GM18520 (cell line): ENCODE data around the gene TTC24.
"Not testable (repeated sequence)": the region's sequence is repeated elsewhere in the genome, so short reads cannot be mapped to it uniquely, and the experiment has no call there.

Experiments used
- ATAC-seq: cut with Tn5 transposase; IDR thresholded peaks from one replicate; pipeline ENCODE4 v1.9.1; 2021; ENCODE audit not compliant: unreplicated experiment

TTC24 gene

GRCh38 chr1:156579472-156579871 is at the start of gene TTC24:
TTC24 (plus strand) TSS chr1:156579723; CDS start chr1:156581365, 1,642 bp downstream.
- ATAC-seq: no peak

- ATAC-seq: no peak
Observed at GRCh38 chr1:156530006-156530405, 49.5 kb upstream of the TTC24 start.

DNA sequence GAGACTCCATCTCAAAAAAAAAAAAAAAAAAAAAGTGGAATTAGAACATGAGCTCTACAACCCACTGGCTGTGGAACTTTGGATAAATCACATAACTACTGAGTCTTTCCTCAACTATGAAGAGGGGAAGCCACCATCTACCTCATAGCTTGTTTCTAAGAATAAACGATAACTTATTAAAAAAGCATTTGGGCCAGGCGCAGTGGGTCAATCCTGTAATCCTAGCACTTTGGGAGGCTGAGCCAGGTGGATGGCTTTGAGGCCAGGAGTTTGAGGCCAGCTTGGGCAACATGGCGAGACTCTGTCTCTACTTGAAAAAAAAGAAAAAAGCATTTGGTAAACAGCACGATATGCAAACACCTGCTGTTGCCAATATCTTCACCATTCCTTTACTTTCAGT is 47.1 kb upstream of the TTC24 start:
- ATAC-seq: no peak

- ATAC-seq: no peak
Observed at GRCh38 chr1:156533568-156534220, 45.8 kb upstream of the TTC24 start.

DNA sequence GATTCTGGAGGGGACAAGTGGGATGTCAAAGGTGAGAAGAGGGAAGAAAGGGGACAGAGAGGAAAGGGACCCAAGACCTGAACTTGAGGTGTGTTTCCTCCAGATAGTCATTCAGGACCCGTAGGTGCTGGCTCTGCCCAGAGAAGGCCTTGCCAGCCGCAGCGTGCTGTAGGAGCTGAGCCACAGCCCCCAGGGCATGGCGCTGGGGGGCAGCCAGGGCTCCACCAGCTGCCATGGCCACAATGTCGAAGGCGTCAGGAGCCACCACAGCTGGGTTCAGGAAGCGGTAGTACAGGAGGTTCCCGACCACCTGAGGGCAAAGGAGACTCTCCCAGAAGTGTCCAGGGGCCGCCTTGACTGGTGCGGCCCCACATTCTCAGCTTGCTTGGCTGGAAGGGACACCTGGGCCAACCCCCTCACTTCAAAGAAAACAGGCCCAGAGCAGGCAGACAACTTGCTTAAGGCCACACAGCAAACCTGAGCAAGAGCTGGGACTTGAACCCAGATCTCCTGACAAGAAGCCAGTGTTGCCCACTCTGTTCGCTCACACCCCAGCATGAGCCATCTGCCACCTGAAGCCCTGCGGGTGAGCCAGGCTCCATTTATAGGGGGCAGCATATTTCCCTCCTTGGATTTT is 45.0 kb upstream of the TTC24 start:
- no peak for ATAC-seq

- no peak for ATAC-seq
Observed at GRCh38 chr1:156537027-156537426, 42.5 kb upstream of the TTC24 start.

DNA sequence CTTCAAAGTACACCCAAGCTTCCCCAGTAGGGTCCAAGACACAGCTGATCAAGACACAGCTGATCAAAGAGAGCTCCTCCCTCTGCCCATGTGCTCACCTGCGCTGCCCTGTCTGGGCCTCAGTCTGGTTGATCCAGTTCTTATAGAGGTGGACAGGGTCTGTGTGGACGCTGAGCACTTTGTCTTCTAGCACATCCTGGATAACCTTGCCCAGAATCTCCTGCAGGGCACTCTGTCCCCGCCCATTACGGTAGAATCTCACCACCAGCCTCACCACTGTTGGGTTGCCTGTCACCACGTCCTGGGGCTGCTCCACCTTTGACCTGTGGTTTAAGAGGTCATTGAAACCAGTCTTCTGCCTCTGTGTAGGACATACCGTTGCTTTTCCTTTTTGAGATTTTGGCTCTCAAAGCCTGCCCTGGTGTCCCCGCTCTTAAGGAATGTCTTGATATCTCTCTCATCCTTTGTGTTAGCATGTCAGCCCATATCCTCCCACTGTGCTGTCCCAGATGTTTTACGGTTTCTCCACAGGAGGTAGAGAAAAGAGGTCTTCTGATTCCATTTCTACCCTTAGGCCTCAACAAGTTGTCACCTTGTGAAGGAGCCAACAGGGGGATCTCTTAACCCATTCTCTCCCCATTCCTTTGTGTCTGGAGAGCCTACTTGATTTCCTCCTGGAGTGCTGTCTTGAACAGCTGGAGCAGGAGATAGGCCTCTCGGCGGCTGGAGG is 40.6 kb upstream of the TTC24 start:
- no peak for ATAC-seq

GRCh38 chr1:156539818-156540355 is 39.6 kb upstream of the TTC24 start:
- no peak for ATAC-seq

- ATAC-seq: no peak
Observed at GRCh38 chr1:156540955-156541354, 38.6 kb upstream of the TTC24 start.

- ATAC-seq: no peak
Observed at GRCh38 chr1:156543066-156543465, 36.5 kb upstream of the TTC24 start.

- no peak for ATAC-seq
Observed at GRCh38 chr1:156544592-156545102, 34.9 kb upstream of the TTC24 start.

DNA sequence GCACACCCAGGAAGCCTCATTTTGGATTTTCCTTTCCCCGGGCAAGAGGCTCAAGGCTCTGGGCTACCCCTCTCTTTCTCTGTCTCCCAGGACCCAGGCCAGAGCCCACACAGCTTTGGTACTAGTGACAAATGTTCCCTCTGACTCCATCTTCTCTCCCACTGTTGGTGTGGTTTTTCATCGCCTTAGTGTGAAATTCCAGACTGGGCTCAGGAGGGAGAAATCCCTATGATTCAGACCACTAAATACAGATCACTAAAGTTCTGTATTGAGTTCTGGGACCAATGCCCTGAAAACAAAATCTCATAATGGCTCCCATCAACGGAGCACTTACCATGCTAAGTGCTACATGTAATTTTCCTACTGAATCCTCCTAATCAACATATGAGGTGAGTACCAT is 33.3 kb upstream of the TTC24 start:
- ATAC-seq: no peak

- ATAC-seq: no peak
Observed at GRCh38 chr1:156547434-156547833, 32.1 kb upstream of the TTC24 start.

DNA sequence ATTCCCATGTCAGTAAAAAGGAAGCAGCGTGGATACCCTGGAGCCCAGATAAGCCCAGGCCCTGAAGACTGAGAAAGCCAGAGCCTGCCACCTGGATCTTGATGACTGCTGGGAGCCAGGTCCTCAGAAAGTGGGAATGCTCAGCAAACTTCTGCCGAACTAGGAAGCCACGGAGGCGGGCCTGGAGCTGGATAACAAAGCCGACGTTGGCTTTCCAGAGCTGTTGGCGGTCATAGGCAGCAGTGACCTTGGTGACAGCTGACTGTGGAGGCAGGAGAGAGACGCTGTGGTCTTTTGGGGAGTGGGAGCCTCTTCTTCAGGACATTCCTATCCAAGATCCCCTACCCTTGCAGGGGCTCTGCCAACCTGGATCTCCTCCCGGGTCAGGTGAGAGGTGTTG is 31.5 kb upstream of the TTC24 start:
- no peak for ATAC-seq

DNA sequence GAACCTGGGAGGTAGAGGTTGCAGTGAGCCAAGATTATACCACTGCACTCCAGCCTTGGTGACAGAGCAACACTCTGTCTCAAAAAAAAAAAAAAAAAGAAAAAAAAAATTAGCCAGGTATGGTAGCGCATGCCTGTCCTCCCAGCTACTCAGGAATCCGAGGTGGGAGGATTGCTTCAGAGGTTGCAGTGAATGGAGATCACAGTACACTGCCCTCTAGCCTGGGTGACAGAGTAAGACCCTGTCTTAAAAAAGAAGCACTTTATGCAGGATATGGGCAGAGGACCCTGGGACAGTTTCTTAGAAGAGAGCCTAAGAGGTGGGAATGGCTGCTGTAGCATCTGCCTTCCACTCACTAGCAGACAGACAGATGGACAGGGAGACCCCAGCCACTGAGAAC is 30.1 kb upstream of the TTC24 start:
- ATAC-seq: no peak

DNA sequence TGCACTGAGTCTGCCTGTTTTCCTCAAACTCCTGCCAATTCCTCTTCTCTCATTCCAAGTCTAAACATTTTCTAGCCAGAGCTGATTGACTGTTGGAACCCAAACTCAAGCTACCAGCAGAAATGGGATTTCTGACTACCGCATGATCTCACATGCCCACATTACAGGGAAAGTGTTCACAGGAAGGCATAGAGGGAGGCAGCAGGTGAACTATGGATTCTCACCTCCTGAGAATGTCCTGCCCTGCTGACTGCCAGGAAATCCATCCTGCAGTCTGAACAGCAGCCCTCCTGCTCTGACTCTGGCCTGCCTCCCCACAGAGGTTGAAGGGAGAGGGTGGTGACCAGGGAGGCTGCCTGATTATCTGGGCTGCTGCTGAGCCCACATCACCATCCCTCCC is 29.7 kb upstream of the TTC24 start:
- no peak for ATAC-seq

DNA sequence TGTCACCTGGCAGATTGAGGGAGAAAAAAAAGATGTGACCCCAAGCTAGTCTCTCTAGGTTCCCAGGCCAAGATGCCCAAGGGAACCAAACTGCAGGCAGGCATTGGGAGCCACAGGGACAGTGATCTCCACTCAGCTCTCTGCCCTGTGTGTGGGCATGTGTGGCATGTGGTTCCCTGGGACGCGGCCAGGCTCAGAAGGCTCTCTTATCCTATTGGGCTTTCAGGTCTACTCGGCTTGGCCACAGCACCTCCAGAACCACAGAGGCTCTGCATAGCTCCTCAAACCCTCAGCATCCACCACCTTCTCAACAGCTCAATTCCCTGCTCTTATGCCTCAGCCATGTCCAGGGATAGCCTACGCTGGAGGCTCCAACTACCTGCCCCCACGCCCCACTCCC is 29.2 kb upstream of the TTC24 start:
- no peak for ATAC-seq

DNA sequence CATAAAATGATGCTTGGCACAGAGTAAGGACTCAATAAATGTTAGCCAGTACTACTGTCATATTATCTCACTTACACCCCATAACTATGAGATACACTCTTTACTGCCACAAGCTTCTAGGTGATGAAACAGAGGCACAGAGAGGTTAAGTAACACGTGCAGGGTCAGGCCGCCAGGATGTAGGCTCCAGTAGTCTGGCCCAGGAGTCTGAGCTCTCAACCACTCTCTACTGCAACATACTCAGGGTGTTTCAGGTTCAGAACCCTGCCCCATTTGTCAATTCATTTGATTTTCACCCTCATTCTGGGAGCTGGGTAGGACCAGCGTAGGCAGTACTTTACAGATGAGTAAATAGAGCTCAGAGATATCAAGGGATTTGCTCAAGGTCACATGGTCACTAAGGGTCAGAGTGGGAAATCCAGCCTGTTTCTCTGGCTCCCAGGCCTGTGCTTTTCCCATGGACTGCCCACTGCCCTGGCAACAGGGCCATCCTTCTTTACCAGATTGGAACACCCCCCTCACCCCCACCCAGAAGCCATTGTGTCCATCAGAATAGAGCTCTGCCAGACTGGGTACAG is 28.4 kb upstream of the TTC24 start:
- no peak for ATAC-seq

DNA sequence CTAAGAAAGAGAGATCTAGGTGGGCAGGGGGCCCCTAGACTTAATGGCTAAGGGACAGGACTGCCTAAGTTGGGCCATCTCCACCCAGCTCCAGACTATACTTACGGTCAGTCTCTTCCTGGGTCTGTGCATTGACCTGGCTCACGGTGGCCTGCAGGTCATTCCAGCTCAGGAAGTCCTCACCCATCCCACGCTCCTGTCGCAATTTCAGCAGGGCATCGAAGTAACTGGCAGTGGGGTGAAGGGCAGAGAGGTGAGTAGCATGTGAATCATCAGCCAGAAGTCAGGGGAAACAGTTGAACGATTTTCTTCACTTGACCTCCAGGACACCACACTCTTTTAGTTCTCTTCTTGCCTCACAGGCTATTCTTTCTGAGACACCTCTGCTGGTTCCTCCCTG is 27.7 kb upstream of the TTC24 start:
- ATAC-seq: no peak

- ATAC-seq: no peak
Observed at GRCh38 chr1:156552518-156552917, 27.0 kb upstream of the TTC24 start.

GRCh38 chr1:156552937-156553336 is 26.6 kb upstream of the TTC24 start:
- ATAC-seq: not testable (repeated sequence)
